ENCODE results near the gene SFXN5. TPM values are rescaled to one million over a fixed set of nuclear protein-coding genes. Genes with fewer than 3 reads are reported as not detected.

The SFXN5 gene
- total RNA-seq, 1 donor from 2014 or later, result 12.2 TPM

DNA sequence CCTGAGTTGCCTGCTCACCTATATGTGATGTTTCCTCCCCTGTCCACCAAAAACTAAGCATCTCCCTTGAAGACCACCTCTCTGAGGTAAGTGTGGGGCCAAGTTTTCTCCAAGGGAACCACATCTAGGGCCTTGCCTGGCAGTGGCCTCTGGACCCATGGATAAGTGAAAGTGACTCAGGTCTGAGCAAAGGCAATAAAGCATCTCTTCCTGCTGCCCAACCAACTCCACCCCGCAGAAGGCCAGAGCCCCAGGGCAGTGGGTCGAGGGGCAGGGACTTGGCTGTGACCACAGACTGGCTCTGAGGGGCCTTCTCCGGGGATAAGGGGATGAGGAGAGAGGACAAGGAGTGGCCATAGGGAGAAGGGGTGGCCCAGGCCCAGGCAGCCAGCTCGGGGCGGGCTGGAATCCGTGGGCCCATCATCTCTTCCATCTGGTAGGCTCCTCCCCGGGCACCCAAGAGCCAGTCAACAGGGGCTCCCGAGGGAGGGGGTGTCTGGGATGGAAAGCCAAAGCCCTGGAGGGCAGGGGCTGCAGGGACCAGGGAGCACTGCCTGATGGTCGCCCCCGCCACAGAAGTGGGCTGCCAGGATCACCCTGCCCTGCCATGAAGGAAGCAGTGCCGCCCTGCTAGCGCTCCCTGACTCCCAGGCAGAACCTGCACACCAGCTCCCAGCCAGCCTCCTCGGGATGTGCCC lies 120.8 kb downstream of the SFXN5 start:
- FAIRE-seq (no peak), DNase-seq (ENCODE audit: low spot score in 2 of 2) (no peak)

DNA sequence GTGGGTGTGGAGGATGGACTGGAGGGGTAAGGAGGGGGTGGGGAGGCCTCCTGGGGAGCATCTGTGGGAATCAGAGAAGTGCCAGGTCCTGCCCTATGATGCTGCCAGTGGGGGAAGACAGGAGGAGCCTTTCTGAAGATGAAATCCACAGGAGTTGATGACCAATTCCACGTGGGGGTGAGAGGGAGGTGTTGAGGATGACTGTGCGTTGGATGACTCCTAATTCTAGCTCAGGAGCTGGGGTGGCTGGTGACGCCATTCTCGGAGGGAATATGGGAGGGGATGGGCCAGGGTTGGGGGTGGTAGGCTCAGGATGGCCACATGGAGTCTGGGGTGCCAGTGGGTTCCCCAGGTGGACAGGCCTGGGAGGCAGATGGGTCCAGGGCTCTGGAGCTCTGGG lies 121.9 kb downstream of the SFXN5 start:
- FAIRE-seq (no peak), DNase-seq (ENCODE audit: low spot score in 2 of 2) (no peak)

DNA sequence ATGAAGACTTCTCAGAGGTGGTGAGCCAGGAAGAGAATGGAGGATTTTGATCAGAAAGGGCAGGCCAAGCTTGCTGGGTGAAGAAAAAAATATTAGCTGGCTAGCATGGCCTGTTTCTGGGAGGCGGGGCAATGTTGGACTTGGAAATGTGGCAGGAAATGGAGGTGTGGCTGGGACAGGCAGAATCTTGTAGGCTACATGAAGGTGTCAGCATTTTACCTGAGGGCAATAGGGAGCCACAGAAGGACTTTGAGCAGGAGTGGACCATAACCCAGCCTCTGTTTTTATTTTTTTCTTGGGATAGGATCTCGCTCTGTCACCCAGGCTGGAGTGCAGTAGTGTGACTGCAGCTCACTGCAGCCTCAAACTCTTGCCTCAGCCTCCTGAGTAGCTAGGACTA lies 122.5 kb downstream of the SFXN5 start:
- FAIRE-seq, result no peak
- DNase-seq (ENCODE audit: low spot score in 2 of 2), result no peak

DNA sequence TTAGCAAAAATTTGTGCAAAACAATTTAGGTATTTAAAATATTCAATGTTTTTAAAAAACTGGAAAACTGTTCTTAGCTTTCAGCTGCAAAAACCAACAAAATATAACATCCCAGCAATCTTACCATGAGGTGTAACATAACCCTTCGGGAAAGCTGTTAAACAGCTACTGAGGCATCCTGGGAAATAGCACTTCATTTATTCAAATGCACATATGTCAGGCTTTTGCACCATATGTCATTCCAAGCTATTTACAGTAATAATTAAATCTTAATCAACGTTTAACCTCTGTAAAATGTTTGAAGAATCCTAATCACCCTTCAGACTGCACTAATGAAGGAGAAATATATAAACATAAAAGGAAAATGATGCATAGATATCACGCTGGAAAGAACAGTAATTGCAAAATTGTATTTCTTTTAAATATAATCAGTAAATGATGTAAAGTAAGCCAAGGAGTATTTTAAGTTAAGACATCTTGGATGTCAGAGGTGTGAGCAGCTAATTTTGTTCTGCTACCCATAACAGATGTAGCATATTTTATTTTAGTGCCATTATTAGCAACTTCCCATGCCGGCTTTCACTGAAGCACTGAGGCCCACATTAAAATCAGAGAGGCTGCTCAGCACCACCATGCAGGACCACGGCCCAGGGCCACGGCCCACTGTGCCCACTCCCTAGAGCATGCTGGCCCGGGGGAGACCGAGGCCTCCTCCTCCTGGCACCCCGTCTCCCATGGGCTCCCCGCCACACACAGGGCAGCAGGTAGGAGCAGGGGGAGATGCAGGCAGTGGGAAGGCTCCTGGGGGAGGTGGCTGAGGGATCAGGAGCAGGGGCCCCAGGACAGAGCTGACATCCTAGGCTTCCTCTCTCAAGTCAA lies 123.3 kb downstream of the SFXN5 start:
- no peak for FAIRE-seq
- DNase-seq (ENCODE audit: low spot score in 2 of 2), result no peak

DNA sequence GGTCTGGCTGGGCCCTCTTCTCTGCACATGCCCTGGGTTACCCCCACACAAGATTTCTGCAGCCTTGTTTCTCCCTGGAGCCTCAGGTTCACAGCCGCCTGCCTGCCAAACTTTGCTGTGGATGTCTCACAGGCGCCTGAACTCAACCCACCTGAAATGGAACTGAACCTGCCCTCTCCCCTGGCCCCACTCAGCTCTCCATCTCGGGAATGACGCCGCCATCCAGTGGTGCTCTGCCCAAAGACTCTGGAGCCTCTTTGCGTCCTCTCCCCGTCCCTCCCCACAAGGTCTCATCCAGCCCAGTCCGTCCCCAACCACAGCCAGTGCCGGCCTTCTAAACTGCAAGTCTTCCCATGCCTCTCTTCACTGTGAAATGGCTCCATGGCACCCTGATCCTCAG lies 125.0 kb downstream of the SFXN5 start:
- FAIRE-seq (no peak), DNase-seq (ENCODE audit: low spot score in 2 of 2) (no peak)

DNA sequence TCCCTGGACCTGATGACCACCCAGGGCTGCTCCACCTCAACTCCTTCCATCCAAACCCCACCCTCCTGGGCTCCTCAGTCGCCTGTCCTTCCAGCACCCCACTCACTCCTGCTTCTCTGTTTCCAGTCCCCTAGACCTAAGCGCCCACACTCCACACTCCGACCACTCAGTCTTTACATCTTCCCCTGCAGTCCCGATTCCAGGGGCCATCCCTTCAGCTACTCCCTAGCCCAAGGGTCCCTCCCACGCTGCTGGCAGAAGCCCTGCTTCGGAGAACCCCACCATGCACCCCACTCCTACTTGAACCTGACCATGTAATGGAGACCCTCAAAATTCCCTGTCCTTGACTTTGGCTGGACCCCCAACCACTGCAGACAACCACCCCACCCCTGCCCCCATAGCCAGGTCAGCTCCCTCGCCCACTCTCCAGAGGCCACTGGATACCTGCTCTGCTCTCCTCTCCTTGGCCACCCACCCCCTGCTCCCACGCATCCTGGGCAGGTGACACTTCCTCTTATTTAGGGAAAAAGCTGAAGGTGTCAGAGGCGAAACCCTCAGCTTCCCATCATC lies 126.0 kb downstream of the SFXN5 start:
- DNase-seq (ENCODE audit: low spot score in 2 of 2) (no peak), FAIRE-seq (no peak)

DNA sequence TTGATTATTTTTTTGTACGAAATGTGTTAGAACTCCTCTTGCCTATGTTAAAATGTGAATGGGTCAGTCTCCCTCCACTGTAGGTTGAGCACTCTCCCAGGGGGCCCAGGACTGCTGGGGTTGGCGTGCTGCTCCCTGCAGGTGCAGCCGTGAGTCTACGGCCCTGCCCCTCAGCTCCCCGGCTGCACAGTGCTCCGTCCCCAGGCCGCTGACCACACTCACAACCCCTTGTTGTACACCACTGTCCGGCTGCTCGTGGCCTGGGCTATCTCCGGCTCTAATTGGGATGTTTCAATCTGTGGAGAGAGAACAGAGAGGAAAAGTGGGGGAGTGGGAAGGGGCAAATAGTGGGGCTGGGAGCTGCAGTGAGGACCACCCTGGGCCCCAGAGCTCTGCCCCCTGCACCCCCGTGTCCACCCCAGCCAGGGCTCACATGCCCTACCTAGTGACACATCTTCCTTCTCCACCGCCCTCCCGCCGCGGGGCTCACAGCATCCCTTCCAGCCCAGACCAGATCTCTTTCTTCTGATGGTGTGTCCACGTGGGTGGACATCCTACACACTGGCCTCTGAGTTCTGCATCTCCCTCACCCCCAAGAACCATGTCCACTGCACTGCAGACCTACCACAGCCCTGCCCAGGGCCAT lies 126.6 kb downstream of the SFXN5 start:
- FAIRE-seq (no peak), DNase-seq (ENCODE audit: low spot score in 2 of 2) (no peak)

DNA sequence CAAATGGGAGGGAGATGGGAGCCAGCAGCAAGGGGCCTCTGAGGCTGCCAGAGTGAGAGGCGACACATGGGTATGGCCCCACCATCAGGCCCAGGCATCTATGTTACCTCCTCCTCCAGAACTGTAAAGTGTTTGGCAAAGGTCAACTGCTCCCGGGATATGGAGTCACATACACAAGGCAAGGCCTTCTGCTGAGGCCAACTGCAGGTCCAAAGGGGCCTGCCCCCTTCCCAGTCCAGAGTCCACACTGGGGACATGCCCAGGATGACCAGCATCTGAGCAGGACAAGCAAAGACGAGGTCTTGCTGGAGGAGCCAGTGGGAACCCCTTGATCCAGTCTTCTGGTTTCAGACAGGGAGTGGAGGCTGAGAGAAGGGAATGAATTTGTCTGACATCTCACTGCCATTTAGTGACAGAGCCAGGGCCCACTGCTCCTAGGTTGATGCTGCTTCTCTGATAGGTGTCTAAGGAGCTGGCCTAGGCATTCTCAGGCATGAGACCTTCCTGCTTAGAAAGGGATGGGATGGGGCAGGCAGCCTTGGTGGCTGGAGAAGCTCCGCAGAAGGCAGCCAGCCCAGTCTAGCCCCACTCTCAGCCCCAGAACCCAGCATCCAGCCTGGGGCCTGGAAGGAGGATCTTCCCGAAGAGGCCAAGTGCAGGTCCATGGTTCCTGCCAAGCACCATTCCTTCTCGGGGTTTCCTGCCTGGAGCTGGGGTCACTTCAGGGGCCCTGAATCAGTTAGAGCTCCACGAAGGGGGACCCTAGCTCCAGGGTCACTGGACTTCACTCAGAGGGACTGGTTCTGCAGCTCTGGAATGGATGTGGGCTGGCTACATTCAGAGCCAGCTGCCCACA lies 127.7 kb downstream of the SFXN5 start:
- DNase-seq (ENCODE audit: low spot score in 2 of 2) (no peak), FAIRE-seq (no peak)

DNA sequence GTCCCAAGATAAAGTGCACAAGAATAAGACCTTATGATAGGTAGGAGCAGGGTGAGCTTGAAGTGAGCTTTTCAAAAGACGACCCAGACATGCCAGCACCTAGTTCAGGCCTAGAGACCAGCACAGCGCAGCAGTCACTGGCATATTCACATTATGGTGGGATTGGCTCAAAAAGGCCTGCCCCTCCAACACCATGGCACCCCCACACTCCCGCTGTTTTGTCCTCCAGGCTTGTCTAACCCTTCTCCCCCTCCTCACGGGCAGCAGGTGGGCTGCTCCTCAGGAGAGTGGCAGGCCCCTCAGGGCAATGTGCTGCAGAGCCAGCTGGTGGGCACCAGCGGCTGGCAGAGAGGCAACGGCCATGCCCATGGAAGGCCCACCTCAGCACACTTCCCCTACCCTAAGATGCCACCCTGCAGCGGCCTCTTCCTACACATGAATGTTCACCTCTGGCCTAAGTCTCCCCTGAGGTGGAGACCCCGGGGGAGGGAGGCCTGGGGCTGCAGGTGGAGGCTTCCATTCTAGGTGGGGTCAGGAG lies 128.6 kb downstream of the SFXN5 start:
- no peak for DNase-seq (ENCODE audit: low spot score in 2 of 2)
- FAIRE-seq, result no peak

DNA sequence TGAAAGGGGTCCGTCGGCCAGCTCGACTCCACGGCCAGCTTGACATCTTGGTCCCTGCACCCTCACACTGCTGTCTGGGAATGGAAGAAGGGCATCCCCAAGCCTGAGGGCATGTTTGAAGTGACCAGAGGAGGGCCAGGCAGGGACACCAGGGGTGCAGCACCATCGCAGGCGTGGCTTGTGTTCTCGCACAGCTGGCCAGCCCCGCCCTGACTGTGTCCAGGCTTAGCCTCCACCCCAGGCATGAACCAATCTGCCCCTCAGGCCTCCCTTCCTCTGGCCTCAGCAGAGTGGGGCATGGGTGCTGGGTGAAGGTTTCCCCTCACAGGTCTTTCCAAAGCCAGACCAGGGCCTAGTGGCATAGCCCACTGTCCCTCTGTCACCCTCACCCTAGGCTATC lies 129.2 kb downstream of the SFXN5 start:
- FAIRE-seq (no peak), DNase-seq (ENCODE audit: low spot score in 2 of 2) (no peak)

DNA sequence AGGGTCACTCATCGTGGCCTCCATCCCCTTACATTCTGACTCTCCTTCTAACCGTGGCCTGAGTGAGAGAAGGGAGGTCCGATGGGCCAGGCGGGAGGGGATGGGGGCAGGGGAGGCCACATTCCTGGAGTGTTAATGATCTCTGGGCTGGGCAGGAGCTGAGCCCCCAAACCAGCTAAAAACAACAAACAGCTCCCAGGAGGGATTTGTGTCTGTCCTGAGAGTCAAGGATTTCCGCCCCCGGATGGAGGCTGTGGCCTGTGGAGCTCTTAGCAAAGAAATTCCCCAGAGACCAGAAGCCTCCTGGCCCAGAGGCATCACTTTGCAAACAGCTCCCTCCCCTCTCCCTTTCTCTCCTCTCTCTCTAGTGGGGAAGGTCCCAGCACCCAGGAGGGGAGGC lies 130.7 kb downstream of the SFXN5 start:
- FAIRE-seq (no peak), DNase-seq (ENCODE audit: low spot score in 2 of 2) (no peak)

DNA sequence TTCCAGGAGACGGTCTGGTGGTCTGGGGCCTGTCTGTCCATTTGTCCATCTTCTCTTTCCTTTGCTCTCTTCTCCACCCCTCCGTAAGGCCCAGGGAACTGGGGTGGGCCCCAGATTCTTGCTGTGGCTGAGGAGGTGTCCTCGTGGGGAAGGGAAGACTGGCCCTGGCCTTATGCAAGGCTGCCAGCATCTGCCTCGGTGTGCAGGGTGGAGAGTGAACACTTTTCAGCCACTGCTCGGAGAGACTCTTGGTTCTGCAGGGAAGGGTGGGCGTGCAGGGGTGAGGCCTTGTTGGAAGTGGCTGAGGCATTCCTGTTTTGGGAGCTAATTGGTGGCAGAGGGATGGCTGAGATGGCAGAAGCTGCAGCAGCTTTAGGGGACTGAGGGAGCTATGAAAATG lies 131.2 kb downstream of the SFXN5 start:
- no peak for DNase-seq (ENCODE audit: low spot score in 2 of 2)
- no peak for FAIRE-seq

DNA sequence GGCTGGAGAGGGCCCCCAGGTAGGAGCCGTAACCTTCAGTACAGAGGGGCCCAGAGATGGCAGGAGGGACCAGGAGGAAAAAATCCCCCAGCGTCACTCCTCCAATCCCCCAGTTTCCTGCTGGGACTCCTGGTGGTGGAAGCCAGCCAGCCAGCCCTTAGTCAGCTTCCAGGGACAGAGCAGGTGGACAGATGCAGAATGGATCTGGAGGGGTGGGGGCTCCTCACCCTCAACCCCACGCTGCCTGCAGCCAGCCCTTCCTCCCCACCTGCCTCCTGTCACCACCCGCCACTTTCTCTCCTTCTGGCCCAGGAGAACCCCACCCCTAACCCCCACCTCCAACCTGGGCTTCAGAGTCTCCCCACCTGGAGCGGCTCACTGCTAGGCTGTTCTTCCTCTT lies 133.1 kb downstream of the SFXN5 start:
- FAIRE-seq (no peak), DNase-seq (ENCODE audit: low spot score in 2 of 2) (no peak)

DNA sequence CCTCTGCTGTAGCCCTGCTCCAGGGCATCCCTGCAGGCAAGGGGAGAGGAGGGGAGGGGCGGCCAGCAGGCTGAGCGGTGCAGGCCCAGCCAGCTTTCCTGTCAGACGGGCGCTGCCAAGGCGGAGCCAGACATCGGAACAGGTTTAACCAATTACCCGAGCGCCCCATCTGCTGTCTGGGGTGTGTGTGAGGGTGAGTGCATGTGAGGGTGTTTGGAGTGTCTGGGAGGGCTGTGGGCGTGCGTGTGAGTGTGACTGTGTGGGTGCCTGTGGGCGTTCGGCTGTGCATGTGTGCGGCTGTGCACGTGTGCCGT lies 134.2 kb downstream of the SFXN5 start:
- no peak for DNase-seq (ENCODE audit: low spot score in 2 of 2)
- no peak for FAIRE-seq

DNA sequence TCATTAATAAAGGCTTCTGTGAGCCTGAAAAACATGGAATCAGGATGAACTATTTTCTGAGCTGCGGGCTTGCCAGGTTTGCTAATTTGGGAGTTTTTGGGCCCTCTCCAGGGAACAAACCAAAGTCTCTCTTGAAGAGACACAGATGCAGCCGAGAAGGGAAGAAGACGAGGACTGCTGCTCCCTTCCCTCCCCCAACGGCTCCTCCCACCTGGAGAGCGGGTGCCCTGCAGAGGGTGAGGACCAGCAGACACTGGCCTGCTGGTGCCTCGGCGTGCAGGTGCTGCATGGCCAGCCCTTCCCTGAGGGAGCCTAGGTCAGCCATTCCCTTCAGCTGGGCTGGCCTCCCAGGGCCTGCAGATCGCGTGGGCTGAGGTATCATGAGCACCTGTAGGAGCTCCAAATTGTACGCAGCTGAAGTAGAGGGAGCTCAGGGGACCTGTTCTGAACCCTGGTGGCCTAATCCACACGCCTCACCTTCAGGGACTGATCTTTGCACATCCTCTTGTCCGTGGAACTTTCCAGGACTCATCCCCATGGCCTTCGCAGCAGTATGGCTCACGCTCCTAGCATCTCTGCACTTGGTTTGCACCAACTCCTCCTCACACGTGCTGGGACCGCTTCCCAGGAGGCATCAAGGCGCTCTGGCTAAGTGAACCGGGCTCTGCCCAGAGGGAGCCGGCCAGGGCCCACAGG lies 134.7 kb downstream of the SFXN5 start:
- FAIRE-seq (no peak), DNase-seq (ENCODE audit: low spot score in 2 of 2) (no peak)

DNA sequence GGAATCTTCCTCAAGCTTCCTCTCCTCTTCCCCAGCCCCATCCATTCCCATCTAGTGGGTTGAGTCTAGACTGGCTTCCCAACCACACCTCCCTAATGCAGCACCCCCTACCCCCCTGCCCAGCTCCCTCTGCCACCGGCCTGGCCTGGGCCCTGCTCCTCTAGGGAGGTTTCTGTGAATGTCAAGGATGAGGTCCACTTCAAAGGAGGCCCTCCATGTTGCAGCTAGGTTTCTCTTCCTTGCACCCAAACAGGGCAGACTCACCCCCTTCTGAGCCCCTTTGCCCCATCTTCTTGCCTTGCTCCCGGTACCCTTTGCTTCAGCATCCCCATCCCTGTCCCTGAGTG lies 135.9 kb downstream of the SFXN5 start:
- no peak for DNase-seq (ENCODE audit: low spot score in 2 of 2)

DNA sequence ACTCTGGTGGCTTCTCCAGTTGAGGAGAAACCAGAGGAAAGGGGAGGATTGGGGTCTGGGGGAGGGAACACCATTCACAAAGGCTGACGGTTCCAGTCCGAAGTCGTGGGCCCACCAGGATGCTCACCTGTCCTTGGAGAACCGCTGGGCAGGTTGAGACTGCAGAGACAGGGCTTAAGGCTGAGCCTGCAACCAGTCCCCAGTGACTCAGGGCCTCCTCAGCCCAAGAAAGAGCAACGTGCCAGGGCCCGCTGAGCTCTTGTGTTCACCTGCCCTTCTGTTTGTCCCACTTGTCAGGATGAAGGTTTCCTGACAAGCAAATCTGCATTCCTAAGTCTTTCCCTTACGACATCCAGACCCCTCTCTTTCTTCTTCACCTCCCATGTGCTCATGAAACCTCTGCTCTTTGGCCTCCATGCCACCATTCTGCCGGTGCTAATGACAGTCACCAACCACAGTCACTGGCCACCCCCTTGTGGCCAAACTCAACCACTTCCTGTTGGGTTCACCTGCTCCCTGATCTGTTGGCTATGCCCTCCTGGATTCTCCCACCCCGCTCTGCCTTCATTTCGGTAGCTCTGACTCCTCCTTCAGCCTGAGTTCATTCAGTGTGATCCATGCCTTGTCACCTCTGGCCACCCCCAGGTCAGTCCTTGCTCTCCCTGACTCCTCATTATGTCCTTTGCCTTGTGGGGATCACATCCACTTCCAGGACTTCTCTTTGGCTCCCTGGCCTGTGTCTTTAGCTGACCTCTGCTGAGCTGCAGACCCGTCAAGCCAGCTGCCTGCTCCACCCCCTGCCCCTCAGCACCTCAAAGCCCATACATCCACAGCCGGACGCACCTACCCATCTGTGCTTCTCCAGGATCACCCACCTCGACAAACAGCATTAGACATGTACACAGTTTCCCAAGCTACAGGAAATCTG lies 136.6 kb downstream of the SFXN5 start:
- no peak for DNase-seq (ENCODE audit: low spot score in 2 of 2)

More for the DNA sequence above, 135.9 kb downstream of the SFXN5 start:
- FAIRE-seq, result no peak

DNA sequence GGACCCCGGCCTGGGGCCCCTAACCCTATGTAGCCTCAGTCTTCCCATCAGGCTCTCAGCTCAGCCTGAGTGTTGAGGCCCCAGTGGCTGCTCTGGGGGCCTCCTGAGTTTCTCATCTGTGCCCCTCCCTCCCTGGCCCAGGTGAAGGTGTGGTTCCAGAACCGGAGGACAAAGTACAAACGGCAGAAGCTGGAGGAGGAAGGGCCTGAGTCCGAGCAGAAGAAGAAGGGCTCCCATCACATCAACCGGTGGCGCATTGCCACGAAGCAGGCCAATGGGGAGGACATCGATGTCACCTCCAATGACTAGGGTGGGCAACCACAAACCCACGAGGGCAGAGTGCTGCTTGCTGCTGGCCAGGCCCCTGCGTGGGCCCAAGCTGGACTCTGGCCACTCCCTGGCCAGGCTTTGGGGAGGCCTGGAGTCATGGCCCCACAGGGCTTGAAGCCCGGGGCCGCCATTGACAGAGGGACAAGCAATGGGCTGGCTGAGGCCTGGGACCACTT lies 137.8 kb downstream of the SFXN5 start:
- no peak for DNase-seq (ENCODE audit: low spot score in 2 of 2)
- no peak for FAIRE-seq

More for the DNA sequence above, 136.6 kb downstream of the SFXN5 start:
- no peak for FAIRE-seq
